Activated T-cell treated with anti-CD3 and anti-CD28 coated beads for 1 hour (primary cell): ENCODE data around the gene SMAD6.
A peak's percentile ranks its signal among the peaks of the same experiment; 100 is the strongest.

Experiments
- DNase-seq: peaks from one replicate; pipeline ENCODE4 v3.0.0-alpha.2; 2020; ENCODE audit warnings: low read depth

The SMAD6 gene

GRCh38 chr15:66758844-66759243, 56.8 kb downstream of the SMAD6 start:
- DNase-seq = no peak

- DNase-seq = no peak
Observed at GRCh38 chr15:66760097-66760967, 58.3 kb downstream of the SMAD6 start.

GRCh38 chr15:66760968-66761725, 59.1 kb downstream of the SMAD6 start:
- DNase-seq = no peak

- no peak for DNase-seq
Observed at GRCh38 chr15:66761726-66762595, 59.9 kb downstream of the SMAD6 start.

GRCh38 chr15:66763186-66764071, 61.4 kb downstream of the SMAD6 start:
- no peak for DNase-seq

- DNase-seq = no peak
Observed at GRCh38 chr15:66764072-66764786, 62.2 kb downstream of the SMAD6 start.

GRCh38 chr15:66765478-66766281, 63.6 kb downstream of the SMAD6 start:
- DNase-seq = no peak

GRCh38 chr15:66766282-66767230, 64.5 kb downstream of the SMAD6 start:
- DNase-seq = no peak

GRCh38 chr15:66767240-66767659, 65.2 kb downstream of the SMAD6 start:
- DNase-seq = no peak

GRCh38 chr15:66768987-66769386, 67.0 kb downstream of the SMAD6 start:
- DNase-seq = no peak

GRCh38 chr15:66770518-66771350, 68.7 kb downstream of the SMAD6 start:
- no peak for DNase-seq

GRCh38 chr15:66771351-66771650, 69.3 kb downstream of the SMAD6 start:
- no peak for DNase-seq

GRCh38 chr15:66772604-66773128, 70.6 kb downstream of the SMAD6 start:
- DNase-seq = no peak

- no peak for DNase-seq
Observed at GRCh38 chr15:66773129-66773873, 71.3 kb downstream of the SMAD6 start.

GRCh38 chr15:66774001-66774814, 72.2 kb downstream of the SMAD6 start:
- peak; percentile 49 for DNase-seq
